Measurements from ENCODE around the gene MRPS22.
"Not testable (repeated sequence)": the region's sequence is repeated elsewhere in the genome, so short reads cannot be mapped to it uniquely, and the experiment has no call there.

MRPS22 gene

GRCh38 chr3:139334675-139335074, 9.1 kb upstream of the MRPS22 start:
- DNase-seq (ENCODE audit: low read depth in 4 of 4, low spot score in 1 of 4): not testable (repeated sequence)

DNA sequence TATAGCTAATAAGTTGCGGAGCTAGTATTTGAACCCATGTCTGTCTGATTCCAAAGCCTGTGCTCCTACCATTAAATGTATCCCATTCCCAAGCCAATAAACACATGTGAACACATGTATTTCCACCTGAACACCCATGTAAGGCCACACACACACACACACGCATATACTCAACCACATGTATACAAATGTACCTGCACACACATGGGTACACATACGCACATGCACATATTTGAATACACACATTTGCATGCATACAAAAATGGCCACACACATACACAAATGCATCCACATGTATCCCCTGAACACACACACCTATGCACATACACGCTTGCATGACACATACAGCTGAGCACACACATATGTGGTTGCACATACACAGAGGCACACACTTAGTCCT, 5.4 kb upstream of the MRPS22 start:
- no peak for DNase-seq (ENCODE audit: low read depth in 4 of 4, low spot score in 1 of 4)

DNA sequence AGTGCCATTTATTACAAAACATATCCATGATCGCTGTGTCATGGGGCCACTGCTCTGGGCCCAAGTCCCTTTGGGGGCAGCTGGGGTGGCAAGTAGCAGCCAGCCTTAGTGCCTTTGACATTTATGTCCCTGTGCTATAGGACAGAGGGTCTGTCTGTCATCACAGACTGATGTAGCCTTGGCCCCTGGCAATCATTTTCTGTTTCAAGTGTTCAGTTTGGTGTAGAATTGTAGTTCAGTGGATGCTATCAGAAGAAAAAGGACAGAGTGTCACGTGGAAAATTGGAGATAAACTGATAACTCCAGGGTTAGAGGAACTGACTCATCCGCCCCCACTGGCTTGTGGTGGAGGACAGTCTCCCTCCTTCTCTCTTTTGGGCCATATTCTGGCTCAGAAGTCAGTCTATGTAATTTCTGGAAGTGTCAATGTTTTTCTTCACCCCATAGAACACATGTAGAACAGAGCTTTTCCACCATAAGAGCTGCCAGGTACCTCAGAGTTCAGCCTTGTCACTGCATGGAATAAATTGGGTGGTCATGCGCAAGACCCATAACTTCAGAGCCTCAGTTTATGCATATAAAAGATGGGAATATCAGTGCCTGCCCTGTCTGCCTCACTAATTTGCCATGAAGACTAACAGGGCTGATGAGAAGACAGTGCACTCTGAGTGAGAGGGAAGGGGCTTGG, 4.5 kb upstream of the MRPS22 start:
- no peak for DNase-seq (ENCODE audit: low read depth in 4 of 4, low spot score in 1 of 4)

DNA sequence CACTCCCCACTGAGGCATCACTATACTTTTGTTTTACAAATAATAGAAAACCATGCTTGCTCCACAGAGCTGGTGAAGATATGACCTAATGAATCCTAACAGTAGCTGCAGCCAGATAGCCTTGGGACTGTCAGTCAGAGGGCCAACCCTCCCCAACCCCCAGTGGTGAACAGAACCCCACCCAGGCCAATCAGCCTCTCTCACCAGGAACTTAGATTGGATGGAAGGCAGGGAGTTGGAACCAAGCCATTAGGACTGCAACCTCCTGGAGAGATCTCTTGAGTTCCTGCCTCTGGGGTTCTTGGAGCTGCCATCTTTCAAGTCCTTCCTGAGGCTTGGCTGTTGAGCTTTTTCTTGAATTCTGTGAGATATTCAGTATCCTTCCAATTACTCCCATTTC, 3.0 kb upstream of the MRPS22 start:
- DNase-seq (ENCODE audit: low read depth in 4 of 4, low spot score in 1 of 4): no peak

- no peak for DNase-seq (ENCODE audit: low read depth in 4 of 4, low spot score in 1 of 4)
Measured at GRCh38 chr3:139342054-139342453, 1.8 kb upstream of the MRPS22 start.

DNA sequence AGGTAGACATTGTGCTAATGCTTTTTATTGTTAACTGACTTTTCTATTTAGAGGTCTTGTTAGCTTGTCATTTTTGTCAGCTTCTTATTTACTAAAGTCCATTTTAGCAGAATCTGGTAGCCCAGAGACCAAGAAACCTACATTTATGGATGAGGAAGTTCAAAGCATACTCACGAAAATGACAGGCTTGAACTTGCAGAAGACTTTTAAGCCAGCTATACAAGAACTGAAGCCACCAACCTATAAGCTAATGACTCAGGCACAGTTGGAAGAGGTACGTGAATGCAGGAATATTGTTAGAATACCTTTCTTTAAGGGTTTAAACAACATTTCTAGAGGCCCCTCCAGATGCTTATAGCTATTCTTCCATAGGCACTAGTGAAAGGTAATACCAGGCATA, 3.0 kb downstream of the MRPS22 start:
- DNase-seq (ENCODE audit: low read depth in 4 of 4, low spot score in 1 of 4): no peak

DNA sequence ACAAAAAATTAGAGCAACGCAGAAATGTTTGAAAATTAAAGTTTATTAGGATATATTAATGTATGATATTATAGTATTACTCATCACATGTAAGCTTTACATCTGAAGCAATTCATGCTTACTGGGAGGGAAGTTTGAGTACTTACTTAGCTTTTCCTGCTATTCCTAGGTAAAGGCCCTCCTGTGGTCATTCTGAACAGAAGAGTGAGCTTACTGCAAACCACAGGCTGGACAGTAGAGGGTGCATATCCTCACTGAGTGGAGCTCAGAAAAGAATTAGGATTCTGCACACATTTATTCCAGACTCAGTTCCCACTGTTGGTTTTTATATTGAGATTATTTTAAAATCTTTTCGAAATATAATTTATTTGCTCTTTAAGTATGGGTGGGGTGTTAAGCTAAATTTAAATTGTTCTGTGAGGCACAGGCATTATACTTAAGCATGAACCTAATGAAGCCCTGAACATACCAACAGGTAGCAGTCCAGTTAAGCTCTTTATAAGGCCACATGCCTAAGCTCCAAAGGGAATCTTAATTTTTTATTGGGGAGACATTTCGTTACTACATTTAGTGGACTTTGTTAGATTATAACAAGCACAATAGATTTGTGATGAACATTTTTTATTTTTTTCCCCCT, 10.2 kb downstream of the MRPS22 start:
- DNase-seq (ENCODE audit: low read depth in 4 of 4, low spot score in 1 of 4): no peak

GRCh38 chr3:139354661-139355060, 10.8 kb downstream of the MRPS22 start:
- DNase-seq (ENCODE audit: low read depth in 4 of 4, low spot score in 1 of 4): no peak

DNA sequence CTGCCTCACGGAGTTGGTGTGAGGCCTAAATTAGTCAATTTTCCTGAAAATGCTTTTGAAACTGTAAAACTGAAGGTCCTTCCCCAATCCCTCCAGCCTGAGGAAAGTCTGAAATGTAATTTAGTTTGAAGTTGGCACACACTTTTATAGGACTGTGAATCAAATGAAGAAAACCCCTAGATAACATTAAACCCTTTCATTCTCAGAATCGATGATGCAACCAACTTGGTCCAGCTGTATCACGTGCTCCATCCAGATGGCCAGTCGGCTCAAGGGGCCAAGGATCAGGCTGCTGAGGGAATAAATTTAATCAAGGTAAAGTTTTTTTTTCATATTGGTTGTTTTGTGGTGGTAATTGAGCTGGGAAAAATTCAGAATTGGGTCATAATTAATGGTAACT, 11.7 kb downstream of the MRPS22 start:
- DNase-seq (ENCODE audit: low read depth in 4 of 4, low spot score in 1 of 4): no peak

- DNase-seq (ENCODE audit: low read depth in 4 of 4, low spot score in 1 of 4): no peak
Measured at GRCh38 chr3:139355891-139356290, 12.1 kb downstream of the MRPS22 start.

GRCh38 chr3:139357899-139358298, 14.1 kb downstream of the MRPS22 start:
- no peak for DNase-seq (ENCODE audit: low read depth in 4 of 4, low spot score in 1 of 4)

DNA sequence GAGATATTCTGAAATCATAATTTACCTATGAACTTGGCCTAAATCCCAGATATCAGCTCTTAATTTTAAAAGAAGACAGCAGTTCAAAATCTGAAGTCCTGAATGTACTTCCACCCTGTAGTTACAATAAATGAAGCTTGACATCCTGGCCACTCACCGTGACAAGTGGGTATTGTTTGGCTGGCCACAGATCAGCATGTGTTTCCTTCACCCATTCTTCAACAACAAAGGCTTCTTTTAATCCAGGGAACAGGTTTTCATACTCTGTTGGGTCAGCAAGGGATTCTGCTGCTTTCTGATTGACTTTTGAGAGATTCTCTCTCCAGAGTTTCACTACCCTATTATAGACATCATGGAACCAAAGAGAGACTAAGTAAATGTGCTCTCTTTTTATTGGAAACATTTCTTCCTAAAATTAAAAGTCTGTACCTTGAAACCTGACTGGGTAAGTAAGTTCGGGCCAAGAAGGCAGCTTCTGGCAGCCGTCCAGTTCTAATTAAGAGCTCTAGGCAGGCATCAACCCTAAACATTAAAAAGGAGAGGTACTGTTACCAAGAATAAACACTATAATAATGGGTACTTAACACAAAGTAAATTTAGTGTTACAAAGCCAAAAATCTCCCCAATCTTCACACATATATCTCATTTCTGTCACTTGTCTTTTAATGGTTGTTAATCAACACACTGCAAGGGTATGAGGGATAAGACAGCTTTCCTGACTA, 15.2 kb downstream of the MRPS22 start:
- no peak for DNase-seq (ENCODE audit: low read depth in 4 of 4, low spot score in 1 of 4)

DNA sequence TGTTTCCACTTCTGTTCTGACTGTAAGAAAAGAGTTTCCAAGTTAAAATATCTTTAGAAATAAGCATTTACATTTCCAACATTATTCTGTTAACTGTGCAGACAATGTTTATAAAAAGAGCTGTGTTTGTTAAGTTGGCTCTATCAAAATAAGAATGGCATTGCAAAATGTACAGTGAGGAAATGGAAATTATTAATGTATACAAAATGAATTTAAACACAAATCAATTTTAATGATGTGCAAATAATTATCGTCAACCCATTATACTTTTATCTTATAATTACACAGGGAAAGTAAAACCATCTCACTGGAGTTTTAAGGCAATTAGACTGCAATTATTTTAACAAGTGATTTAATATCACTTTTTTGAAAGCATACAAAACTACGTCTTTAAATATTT, 17.5 kb downstream of the MRPS22 start:
- DNase-seq (ENCODE audit: low read depth in 4 of 4, low spot score in 1 of 4): no peak

DNA sequence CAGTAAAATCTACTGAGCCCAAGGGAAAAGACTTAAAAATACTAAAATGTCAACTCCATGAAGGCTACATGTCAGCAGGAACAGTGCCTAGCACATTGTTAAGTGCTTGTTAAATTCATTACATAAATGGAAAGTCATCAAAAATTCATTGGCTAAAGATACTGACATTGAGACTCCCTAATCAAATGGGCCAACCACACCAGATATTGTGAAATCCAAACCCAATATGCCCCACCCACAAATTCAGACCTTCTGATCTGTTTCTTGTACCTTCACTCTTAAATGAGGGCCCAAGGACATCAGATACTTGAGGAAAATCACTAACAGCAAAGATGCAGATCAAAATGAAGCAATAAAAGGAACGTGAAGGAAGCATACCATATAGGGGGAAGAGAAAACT, 20.7 kb downstream of the MRPS22 start:
- DNase-seq (ENCODE audit: low read depth in 4 of 4, low spot score in 1 of 4): no peak

DNA sequence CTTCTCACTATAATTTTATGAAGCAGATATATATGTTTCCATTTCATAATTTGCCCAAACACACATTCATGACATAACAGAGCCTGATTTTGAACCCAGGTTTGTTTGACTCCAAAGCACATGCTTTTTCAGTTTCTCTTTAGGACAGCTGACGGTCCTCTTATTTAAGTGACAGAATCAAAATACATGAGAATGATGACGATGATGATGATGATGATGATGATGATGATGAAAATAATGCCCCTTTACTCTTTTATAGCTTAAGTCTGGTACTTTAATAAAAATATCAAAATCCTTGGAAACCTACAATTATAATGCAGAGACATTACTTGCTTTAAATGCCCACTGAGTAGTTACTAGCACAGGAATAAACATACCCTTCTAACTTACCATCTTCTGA, 30.3 kb downstream of the MRPS22 start:
- no peak for DNase-seq (ENCODE audit: low read depth in 4 of 4, low spot score in 1 of 4)

DNA sequence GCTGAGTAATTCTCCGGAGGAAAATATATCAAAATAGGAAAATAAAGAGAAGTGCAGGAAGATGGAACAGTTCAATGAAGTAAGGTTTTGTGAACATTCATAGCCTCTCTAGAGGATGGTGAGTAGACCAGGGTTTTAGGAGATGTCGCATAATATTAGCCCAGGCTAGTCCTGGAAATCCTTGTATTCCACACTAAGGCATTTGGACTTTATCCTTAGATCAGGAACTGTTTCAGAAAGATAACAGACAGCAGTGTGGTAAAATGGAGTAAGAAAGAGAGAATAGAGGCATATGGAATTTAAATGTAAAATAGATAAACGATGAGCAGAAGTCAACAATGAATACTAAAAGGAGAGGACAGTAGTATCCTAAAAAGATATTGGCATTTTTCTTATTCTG, 33.6 kb downstream of the MRPS22 start:
- no peak for DNase-seq (ENCODE audit: low read depth in 4 of 4, low spot score in 1 of 4)

GRCh38 chr3:139378587-139379241, 34.9 kb downstream of the MRPS22 start:
- no peak for DNase-seq (ENCODE audit: low read depth in 4 of 4, low spot score in 1 of 4)

DNA sequence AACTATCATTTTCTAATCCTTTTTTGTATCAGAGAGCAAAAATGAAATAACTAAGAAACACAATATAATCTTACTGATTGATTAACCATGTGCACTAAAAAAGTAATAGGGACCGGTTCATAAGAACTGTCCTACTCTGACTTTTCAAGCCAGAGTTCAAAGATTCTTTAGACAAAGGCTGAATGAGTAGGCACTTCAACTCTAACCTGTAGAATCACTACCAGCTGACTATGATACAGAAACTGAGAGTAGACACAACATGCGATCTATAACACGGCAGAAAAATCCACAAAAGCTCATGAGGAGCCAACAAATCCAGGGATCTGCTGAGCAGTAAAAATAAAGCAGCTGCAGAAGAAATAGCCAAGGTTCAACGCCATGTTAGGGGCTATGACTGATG, 36.8 kb downstream of the MRPS22 start:
- DNase-seq (ENCODE audit: low read depth in 4 of 4, low spot score in 1 of 4): no peak

GRCh38 chr3:139382291-139382690, 38.5 kb downstream of the MRPS22 start:
- not testable (repeated sequence) for DNase-seq (ENCODE audit: low read depth in 4 of 4, low spot score in 1 of 4)

DNA sequence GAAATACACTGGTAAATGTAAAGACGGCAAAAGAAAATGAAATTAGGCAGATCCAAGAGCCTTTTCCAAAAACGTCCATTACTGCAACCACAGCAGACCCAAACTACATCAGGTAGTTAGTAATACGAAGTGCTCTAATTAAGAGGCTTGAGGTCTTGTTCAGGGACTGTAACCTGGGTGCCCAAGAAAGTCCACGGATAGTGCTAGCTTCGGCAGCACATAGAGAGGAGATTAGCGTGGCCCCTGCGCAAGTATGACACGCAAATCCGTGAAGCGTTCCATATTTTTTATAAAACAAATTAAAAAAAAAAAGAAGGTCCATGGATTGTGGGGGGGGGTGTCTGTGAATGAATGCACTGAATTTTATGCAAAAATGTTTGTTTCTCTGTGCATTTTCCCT, 44.3 kb downstream of the MRPS22 start:
- DNase-seq (ENCODE audit: low read depth in 4 of 4, low spot score in 1 of 4): no peak

GRCh38 chr3:139388821-139389551, 45.2 kb downstream of the MRPS22 start:
- peak in 1 of 4 experiments; percentile 5 for DNase-seq (ENCODE audit: low read depth in 4 of 4, low spot score in 1 of 4)

All from stimulated activated CD4-positive, alpha-beta T cell treated with anti-CD3 and anti-CD28 coated beads, Interleukin-1b, Interleukin-23, amount 100 ng/mL, for 24 hours (primary cell).